Thoracic aorta (tissue), 2 donors: ENCODE results near the gene CRY1. TPM values are rescaled to one million over a fixed set of nuclear protein-coding genes. Genes with fewer than 3 reads are reported as not detected.

Source experiments
- ATAC-seq: fragments of 150-250 bp; one replicate; pipeline ENCODE4 v1.8.0; 2017; ENCODE audit warnings: low read depth; ENCODE audit not compliant: insufficient number of reproducible peaks, low FRiP score
- DNase-seq: peaks from one replicate; pipeline ENCODE4 v3.0.0-alpha.2; 2020; ENCODE audit warnings: low spot score
- H3K27ac ChIP-seq, 2 donors: fragments of 200-600 bp; sonication (generic); 1 replicate in 1 of 2; 2 replicates in 1 of 2; pipeline ENCODE4 v1.5.1; 2016; ENCODE audit warnings: mild to moderate bottlenecking in 2 of 2, moderate library complexity in 2 of 2
- H3K27me3 ChIP-seq: fragments of 200-600 bp; sonication (generic); replicated peaks from 2 replicates; pipeline ENCODE4 v1.6.0; 2016; ENCODE audit warnings: mild to moderate bottlenecking; ENCODE audit not compliant: insufficient read depth
- H3K36me3 ChIP-seq: fragments of 200-600 bp; sonication (generic); one replicate; pipeline ENCODE4 v1.5.1; 2016
- H3K4me1 ChIP-seq, 2 donors: fragments of 200-600 bp; sonication (generic); 1 replicate in 1 of 2; 2 replicates in 1 of 2; pipeline versions ENCODE4 v1.5.1 to v1.6.0; 2016; ENCODE audit warnings: low read depth in 2 of 2, mild to moderate bottlenecking in 1 of 2; ENCODE audit not compliant: control insufficient read depth in 1 of 2
- H3K4me3 ChIP-seq: fragments of 200-600 bp; sonication (generic); 2 replicates; pipeline ENCODE4 v1.5.1; 2016; ENCODE audit warnings: mild to moderate bottlenecking
- H3K9me3 ChIP-seq: fragments of 200-600 bp; sonication (generic); 2 replicates; pipeline ENCODE4 v1.5.1; 2016
- CTCF ChIP-seq: fragments of 200-600 bp; sonication (generic); IDR thresholded peaks from one replicate; pipeline ENCODE4 v1.5.1; 2019; ENCODE audit warnings: antibody characterized with exemption
- total RNA-seq, 2 donors: library from RNA; depleted of rRNA; stranded (reverse); fragments of >200 nt; gene quantifications; one replicate each; pipeline versions ENCODE4 v1.1.0 to v1.2.3, GENCODE V29; 2016

The CRY1 gene
- total RNA-seq, 2 donors from 2014 or later, result 24.8 to 40.6 TPM

- H3K27me3 ChIP-seq, result no peaks in the 10 kb centered on the region
- H3K4me3 ChIP-seq, result no peak overlapping the region
- no peak for TF ChIP-seq CTCF
- no peaks in the 10 kb centered on the region for H3K36me3 ChIP-seq
- no peaks in the 10 kb centered on the region for H3K9me3 ChIP-seq
- no peaks in the 10 kb centered on the region for H3K4me1 ChIP-seq
- no peak for DNase-seq
- no peak for ATAC-seq
- H3K27ac ChIP-seq, result no peak overlapping the region
Measured at GRCh38 chr12:107045186-107045585, 48.2 kb downstream of the CRY1 start.

GRCh38 chr12:107042801-107043200 lies 50.5 kb downstream of the CRY1 start:
- H3K4me3 ChIP-seq, result no peak overlapping the region
- H3K27ac ChIP-seq, result no peak overlapping the region
- DNase-seq, result no peak
- no peaks in the 10 kb centered on the region for H3K9me3 ChIP-seq
- peaks cover 0 to 7% of the 10 kb centered on the region in 2 donors for H3K4me1 ChIP-seq
- H3K27me3 ChIP-seq, result no peaks in the 10 kb centered on the region
- ATAC-seq, result no peak
- no peak for TF ChIP-seq CTCF
- no peaks in the 10 kb centered on the region for H3K36me3 ChIP-seq

- Histone ChIP-seq H3K4me1 (peaks cover 3 to 24% of the 10 kb centered on the region in 2 donors), H3K27ac (no peak overlapping the region), H3K4me3 (no peak overlapping the region), H3K9me3 (no peaks in the 10 kb centered on the region), H3K36me3 (no peaks in the 10 kb centered on the region), H3K27me3 (no peaks in the 10 kb centered on the region)
- TF ChIP-seq CTCF, result no peak
- no peak for DNase-seq
- ATAC-seq, result no peak
Measured at GRCh38 chr12:107035733-107036132, 57.6 kb downstream of the CRY1 start.

- ATAC-seq, result no peak
- Histone ChIP-seq H3K4me1 (peaks cover 3 to 36% of the 10 kb centered on the region in 2 donors), H3K9me3 (no peaks in the 10 kb centered on the region), H3K27me3 (no peaks in the 10 kb centered on the region), H3K4me3 (no peak overlapping the region), H3K27ac (no peak overlapping the region), H3K36me3 (no peaks in the 10 kb centered on the region)
- no peak for DNase-seq
- TF ChIP-seq CTCF, result no peak
Measured at GRCh38 chr12:107033758-107034739, 59.3 kb downstream of the CRY1 start.

- no peak for TF ChIP-seq CTCF
- DNase-seq, result no peak
- Histone ChIP-seq H3K4me3 (no peak overlapping the region), H3K27me3 (no peaks in the 10 kb centered on the region), H3K36me3 (no peaks in the 10 kb centered on the region), H3K4me1 (peaks cover 16 to 49% of the 10 kb centered on the region in 2 donors), H3K27ac (no peak overlapping the region), H3K9me3 (no peaks in the 10 kb centered on the region)
- ATAC-seq, result no peak
Measured at GRCh38 chr12:107032266-107032665, 61.1 kb downstream of the CRY1 start.
